ENCODE data around the gene RBBP4.

DNA sequence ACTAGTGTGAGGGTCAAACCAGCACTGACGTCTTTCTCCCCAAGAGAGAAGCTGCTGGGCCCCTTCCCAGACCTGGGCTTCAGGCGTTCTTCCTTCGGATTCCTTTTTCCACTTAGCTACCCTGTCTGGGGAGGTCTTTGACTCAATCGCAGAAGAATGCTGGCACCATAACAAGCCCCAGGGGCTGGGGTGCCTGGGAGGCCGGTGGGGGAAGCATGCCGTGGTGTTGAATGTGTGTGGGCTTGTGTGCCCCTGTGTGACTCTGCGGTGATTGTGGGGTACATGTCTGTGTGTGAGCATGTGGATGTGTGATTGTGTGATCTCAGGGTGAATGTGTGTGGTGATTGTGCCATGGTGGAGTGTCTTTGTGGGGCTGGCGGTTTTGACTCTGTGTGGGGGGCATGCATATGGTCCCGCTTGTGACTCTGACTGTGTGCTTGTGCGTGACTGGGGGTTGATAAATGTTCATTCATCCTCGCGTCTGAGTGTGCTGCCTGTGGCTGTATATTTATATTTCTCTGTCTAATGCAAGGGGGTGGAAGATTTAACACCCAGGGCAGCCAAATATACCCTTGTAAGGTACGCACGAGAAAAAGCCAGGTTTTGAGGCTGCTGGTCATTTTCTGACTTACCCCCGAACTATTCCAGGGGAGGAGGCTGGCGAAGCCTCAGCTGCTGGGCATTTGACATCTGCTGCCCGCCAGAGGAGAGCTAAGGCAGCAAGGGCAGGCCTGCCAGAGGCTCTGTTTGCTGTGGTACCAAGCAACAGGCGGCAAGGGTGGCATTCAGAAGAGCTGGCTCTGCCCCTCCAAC is 52.7 kb downstream of the RBBP4 start:
- TF ChIP-seq EZH2phosphoT487 (IDR thresholded peaks at IDR 0.05; ENCODE audit: insufficient read depth, low read depth), result no peak
- TF ChIP-seq EZH2 (IDR thresholded peaks at IDR 0.05; ENCODE audit: insufficient read depth, poor library complexity, severe bottlenecking), result no peak
